Measurements from ENCODE around the gene DBNDD1.

Gene DBNDD1

GRCh38 chr16:90016339-90016950 is 2.8 kb downstream of the DBNDD1 start:
- ChIA-PET POLR2A (no interaction called here), CTCF (no interaction called here)
- TF ChIP-seq CTCF (IDR thresholded peaks at IDR 0.05; ENCODE audit: insufficient read depth, low read length, missing control alignments), result no peak
- no peak overlapping the region for H3K4me3 ChIP-seq (ENCODE audit: low read depth, low read length)
- DNase-seq (ENCODE audit: low read depth, low spot score), result no peak

DNA sequence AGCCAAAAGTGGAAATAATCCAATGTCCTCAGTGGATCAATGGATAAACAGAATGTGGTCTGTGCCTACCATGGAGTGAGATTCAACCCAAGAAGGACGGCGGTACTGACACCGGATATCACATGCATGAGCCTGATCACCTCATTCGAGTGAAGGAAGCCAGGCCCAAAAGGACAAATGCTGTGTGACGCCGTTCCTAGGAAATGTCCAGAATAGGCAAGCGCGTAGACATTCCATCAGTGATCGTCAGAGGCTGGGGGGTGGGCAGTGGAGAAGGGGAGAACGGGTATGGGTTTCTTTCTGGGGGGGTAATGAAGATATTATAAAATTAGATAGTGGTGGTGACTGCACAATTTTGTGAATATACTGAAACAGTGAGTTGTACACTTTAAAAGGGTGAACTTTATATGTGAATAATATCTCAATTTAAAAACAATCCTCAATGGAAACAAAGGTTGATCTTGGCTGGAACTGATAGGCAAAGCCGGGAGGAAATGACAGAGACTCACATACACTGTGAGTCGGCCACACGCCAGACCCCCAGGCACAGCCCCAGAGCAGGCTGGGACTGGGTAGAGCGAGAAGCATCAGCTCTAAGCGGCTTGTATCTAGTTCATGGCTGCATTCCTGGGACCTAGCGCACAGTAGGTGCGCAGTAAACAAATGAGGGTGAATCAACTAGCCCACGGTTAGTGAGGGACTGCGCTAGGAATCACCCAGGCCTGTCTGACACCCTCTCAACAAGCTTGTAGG is 3.5 kb downstream of the DBNDD1 start:
- CTCF ChIA-PET, result no interaction called here
- no peak for TF ChIP-seq CTCF (IDR thresholded peaks at IDR 0.05; ENCODE audit: insufficient read depth, low read length, missing control alignments)

GRCh38 chr16:90012991-90013745 is 6.1 kb downstream of the DBNDD1 start:
- no peak for TF ChIP-seq CTCF (IDR thresholded peaks at IDR 0.05; ENCODE audit: insufficient read depth, low read length, missing control alignments)
- no peak for DNase-seq (ENCODE audit: low read depth, low spot score)
- ChIA-PET CTCF (interaction anchor here (0.7 kb wide), 1 partner anchor 8 kb away, joined by 3 read pairs; no protein-coding TSS in a partner anchor), POLR2A (no interaction called here)
- no peak overlapping the region for H3K4me3 ChIP-seq (ENCODE audit: low read depth, low read length)

More for the DNA sequence above, 3.5 kb downstream of the DBNDD1 start:
- H3K4me3 ChIP-seq (ENCODE audit: low read depth, low read length), result no peak overlapping the region
- POLR2A ChIA-PET, result no interaction called here
- DNase-seq (ENCODE audit: low read depth, low spot score), result no peak

DNA sequence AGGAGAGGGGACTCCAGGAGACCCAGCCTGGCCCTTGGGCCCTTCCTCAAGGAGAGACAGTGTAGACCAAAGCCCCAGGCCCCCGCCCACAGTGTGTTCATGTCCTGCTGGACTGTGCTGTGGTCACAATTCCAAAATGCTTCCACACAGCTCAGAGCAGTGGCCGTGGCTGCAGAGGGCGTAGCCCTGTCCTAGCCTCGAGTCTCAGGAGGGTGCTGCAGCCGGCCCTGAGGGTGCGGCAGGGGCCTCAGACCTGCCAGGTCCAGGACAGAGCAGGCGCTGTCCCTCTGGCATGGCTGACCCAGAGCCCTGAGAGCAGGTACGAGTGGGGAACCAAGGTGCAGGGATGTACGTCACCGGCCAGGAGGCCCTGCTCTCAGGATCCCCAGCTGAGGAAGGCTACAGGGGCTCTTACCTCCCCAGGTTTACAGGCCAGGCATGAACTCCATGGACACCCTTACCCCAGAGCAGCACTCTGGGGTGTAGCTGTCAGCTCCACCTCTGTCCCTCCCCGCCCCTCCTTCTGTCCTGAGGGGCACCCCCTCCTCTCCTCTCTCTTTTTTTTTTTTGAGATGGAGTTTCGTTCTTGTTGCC is 7.3 kb downstream of the DBNDD1 start:
- TF ChIP-seq CTCF (IDR thresholded peaks at IDR 0.05; ENCODE audit: insufficient read depth, low read length, missing control alignments), result no peak
- H3K4me3 ChIP-seq (ENCODE audit: low read depth, low read length), result no peak overlapping the region
- no peak for DNase-seq (ENCODE audit: low read depth, low spot score)
- CTCF ChIA-PET, result interaction anchor here (0.7 to 1.7 kb wide), 2 partner anchors 9 to 10 kb away, joined by 3 to 17 read pairs; partner anchors contain the start of gene DBNDD1
- POLR2A ChIA-PET, result no interaction called here

DNA sequence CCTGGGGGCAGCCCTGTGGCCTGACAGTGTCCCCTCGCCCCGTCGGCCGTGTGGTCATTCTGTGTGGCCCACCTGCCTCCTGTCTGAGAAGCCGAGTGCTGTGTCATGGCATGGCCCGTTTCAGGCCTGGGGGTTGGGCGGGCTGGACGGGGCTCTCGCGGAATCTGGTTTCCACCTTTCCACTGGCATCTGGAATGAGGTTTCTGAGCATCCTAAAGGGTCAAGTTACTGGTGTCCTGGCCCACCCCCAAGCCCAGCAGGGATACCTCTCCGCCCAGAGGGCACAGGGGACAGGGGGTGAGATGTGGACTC is 7.8 kb downstream of the DBNDD1 start:
- H3K4me3 ChIP-seq (ENCODE audit: low read depth, low read length), result no peak overlapping the region
- ChIA-PET POLR2A (no interaction called here), CTCF (interaction anchor here (1.7 kb wide), 1 partner anchor 9 kb away, joined by 17 read pairs; the partner anchor contains the start of gene DBNDD1)
- TF ChIP-seq CTCF (IDR thresholded peaks at IDR 0.05; ENCODE audit: insufficient read depth, low read length, missing control alignments), result no peak
- no peak for DNase-seq (ENCODE audit: low read depth, low spot score)
